Activated CD4-positive, alpha-beta T cell treated with anti-CD3 and anti-CD28 coated beads, Interleukin-2, amount 10 ng/mL, durations not matched to agents 24 days and 14 days (primary cell): ENCODE data around the gene CST3. TPM values are rescaled to one million over a fixed set of nuclear protein-coding genes. Genes with fewer than 3 reads are reported as not detected.

Experiments
- DNase-seq: peaks from one replicate; pipeline ENCODE4 v3.0.0; 2022
- H3K27ac Mint-ChIP-seq: one replicate; pipeline ENCODE4 v1.8.0; 2022; ENCODE audit warnings: mild to moderate bottlenecking, mixed read lengths
- H3K27me3 Mint-ChIP-seq: one replicate; pipeline ENCODE4 v1.8.0; 2022; ENCODE audit warnings: mixed read lengths
- H3K36me3 Mint-ChIP-seq: one replicate; pipeline ENCODE4 v1.8.0; 2022; ENCODE audit warnings: low read depth, mild to moderate bottlenecking, mixed read lengths
- H3K4me1 Mint-ChIP-seq: one replicate; pipeline ENCODE4 v1.8.0; 2021; ENCODE audit warnings: mixed read lengths
- H3K4me3 Mint-ChIP-seq: one replicate; pipeline ENCODE4 v1.8.0; 2022; ENCODE audit warnings: mild to moderate bottlenecking, moderate library complexity, mixed read lengths
- H3K9me3 Mint-ChIP-seq: one replicate; pipeline ENCODE4 v1.8.0; 2021; ENCODE audit warnings: mixed read lengths
- intact Hi-C: fragments of 100-400 bp; cut with micrococcal nuclease; formaldehyde crosslinking; loops from one replicate; pipeline ENCODE4 v1.15.1; 2023
- total RNA-seq: library from RNA; stranded (reverse); gene quantifications from 2 replicates; pipeline ENCODE4 v1.2.3, GENCODE V29; 2022

The CST3 gene
- total RNA-seq, 1 donor from 2014 or later: 0.72 TPM

GRCh38 chr20:23603321-23603720, 34.4 kb downstream of the CST3 start:
- DNase-seq: no peak
- Mint-ChIP-seq H3K4me3 (no peak overlapping the region), H3K4me1 (peaks cover 3% of the 10 kb centered on the region), H3K27me3 (no peaks in the 10 kb centered on the region), H3K9me3 (no peaks in the 10 kb centered on the region), H3K36me3 (no peaks in the 10 kb centered on the region), H3K27ac (no peak overlapping the region)
- intact Hi-C loops: no loop called here

GRCh38 chr20:23602699-23603098, 35.1 kb downstream of the CST3 start:
- Mint-ChIP-seq H3K27ac (no peak overlapping the region), H3K27me3 (no peaks in the 10 kb centered on the region), H3K4me3 (no peak overlapping the region), H3K4me1 (peaks cover 3% of the 10 kb centered on the region), H3K36me3 (no peaks in the 10 kb centered on the region), H3K9me3 (no peaks in the 10 kb centered on the region)
- intact Hi-C loops: no loop called here
- no peak for DNase-seq

DNA sequence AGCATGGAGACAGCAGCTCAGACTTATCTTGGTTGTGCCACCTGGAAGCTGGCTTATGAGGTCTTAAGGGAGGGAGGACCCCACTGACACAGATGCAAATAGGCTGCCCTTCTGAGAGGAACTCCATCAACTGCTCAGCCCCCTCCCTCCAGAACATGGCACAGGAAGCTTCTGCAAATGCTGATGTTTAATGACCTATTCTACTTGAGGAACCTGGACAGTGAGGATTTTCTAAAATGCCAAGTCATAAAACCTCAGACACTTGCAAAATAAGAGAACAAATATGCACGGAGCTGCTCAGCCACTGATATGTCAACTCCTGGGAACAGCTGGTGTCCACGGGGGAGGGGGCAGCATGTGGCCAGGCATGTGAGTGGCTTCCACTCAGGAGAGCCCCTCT, 35.5 kb downstream of the CST3 start:
- intact Hi-C loops: no loop called here
- no peak overlapping the region for H3K4me3 Mint-ChIP-seq
- no peaks in the 10 kb centered on the region for H3K36me3 Mint-ChIP-seq
- H3K9me3 Mint-ChIP-seq: no peaks in the 10 kb centered on the region
- H3K27me3 Mint-ChIP-seq: no peaks in the 10 kb centered on the region
- DNase-seq: no peak
- no peak overlapping the region for H3K27ac Mint-ChIP-seq
- peaks cover 3% of the 10 kb centered on the region for H3K4me1 Mint-ChIP-seq

GRCh38 chr20:23601715-23602114, 36.0 kb downstream of the CST3 start:
- intact Hi-C loops: no loop called here
- no peak overlapping the region for H3K27ac Mint-ChIP-seq
- no peak overlapping the region for H3K4me3 Mint-ChIP-seq

DNA sequence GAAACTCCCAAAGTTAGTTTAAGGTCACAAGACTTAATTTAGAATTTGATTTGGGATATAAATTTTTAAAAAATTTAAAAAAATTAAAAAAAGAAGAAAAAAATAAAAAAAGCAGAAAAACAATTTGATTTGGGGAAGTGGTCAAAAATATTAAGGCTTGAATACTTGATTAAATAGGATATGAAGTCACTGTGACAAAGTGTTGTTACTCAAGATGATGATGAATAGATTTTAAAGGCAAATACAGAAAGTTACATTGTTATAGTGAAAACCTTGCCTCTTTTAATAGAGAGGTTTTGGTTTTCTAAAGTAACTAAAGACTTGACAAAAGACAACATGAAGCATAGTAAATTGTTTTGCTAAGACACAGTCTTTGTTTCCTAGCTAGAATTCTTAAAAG, 39.3 kb downstream of the CST3 start:
- intact Hi-C loops: no loop called here
- H3K4me1 Mint-ChIP-seq: no peaks in the 10 kb centered on the region
- no peaks in the 10 kb centered on the region for H3K36me3 Mint-ChIP-seq
- peaks cover 3% of the 10 kb centered on the region for H3K27me3 Mint-ChIP-seq
- H3K27ac Mint-ChIP-seq: no peak overlapping the region
- no peak overlapping the region for H3K4me3 Mint-ChIP-seq
- no peak for DNase-seq
- H3K9me3 Mint-ChIP-seq: no peaks in the 10 kb centered on the region

More at GRCh38 chr20:23601715-23602114, 36.0 kb downstream of the CST3 start:
- Mint-ChIP-seq H3K27me3 (peaks cover 3% of the 10 kb centered on the region), H3K4me1 (peaks cover 1% of the 10 kb centered on the region), H3K9me3 (no peaks in the 10 kb centered on the region), H3K36me3 (no peaks in the 10 kb centered on the region)
- no peak for DNase-seq

- Mint-ChIP-seq H3K4me1 (no peaks in the 10 kb centered on the region), H3K27ac (no peak overlapping the region), H3K9me3 (no peaks in the 10 kb centered on the region), H3K27me3 (peaks cover 3% of the 10 kb centered on the region), H3K4me3 (no peak overlapping the region), H3K36me3 (no peaks in the 10 kb centered on the region)
- no peak for DNase-seq
- intact Hi-C loops: no loop called here
These were observed 41.0 kb downstream of the CST3 start for GRCh38 chr20:23596579-23597250.

GRCh38 chr20:23595941-23596340, 41.8 kb downstream of the CST3 start:
- Mint-ChIP-seq H3K27ac (no peak overlapping the region), H3K4me3 (no peak overlapping the region), H3K4me1 (no peaks in the 10 kb centered on the region), H3K36me3 (no peaks in the 10 kb centered on the region), H3K27me3 (peaks cover 3% of the 10 kb centered on the region), H3K9me3 (no peaks in the 10 kb centered on the region)
- no peak for DNase-seq
- intact Hi-C loops: no loop called here

GRCh38 chr20:23588434-23589403, 49.0 kb downstream of the CST3 start:
- H3K27ac Mint-ChIP-seq: no peak overlapping the region
- H3K36me3 Mint-ChIP-seq: no peaks in the 10 kb centered on the region
- DNase-seq: no peak
- peaks cover 4% of the 10 kb centered on the region for H3K27me3 Mint-ChIP-seq
- H3K9me3 Mint-ChIP-seq: no peaks in the 10 kb centered on the region
- intact Hi-C loops: no loop called here
- no peaks in the 10 kb centered on the region for H3K4me1 Mint-ChIP-seq
- no peak overlapping the region for H3K4me3 Mint-ChIP-seq

DNA sequence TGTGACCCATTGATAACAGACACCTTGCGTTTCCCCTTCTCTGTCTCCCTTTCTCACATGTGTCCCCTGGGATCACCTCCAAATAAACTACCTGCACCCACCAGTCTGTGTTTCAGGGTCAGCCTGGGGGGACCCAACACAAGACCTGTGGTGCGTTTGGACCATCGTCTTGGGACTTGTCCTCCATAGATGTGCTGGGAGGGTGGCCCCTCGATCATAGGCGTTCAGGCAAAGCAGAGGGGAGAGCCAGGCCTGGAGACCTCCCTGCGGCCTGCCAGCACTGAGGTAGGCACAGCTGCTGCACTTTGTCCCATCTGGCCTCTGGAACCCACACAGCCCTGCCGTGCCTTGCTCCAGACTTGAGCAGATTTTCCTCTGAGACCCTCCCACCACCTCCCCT, 50.1 kb downstream of the CST3 start:
- Mint-ChIP-seq H3K4me3 (no peak overlapping the region), H3K4me1 (no peaks in the 10 kb centered on the region), H3K27ac (no peak overlapping the region), H3K9me3 (no peaks in the 10 kb centered on the region), H3K27me3 (peaks cover 4% of the 10 kb centered on the region), H3K36me3 (no peaks in the 10 kb centered on the region)
- intact Hi-C loops: no loop called here
- no peak for DNase-seq

GRCh38 chr20:23586735-23587525, 50.8 kb downstream of the CST3 start:
- no peak for DNase-seq
- Mint-ChIP-seq H3K27ac (no peak overlapping the region), H3K9me3 (no peaks in the 10 kb centered on the region), H3K4me3 (no peak overlapping the region), H3K27me3 (peaks cover 4% of the 10 kb centered on the region), H3K36me3 (no peaks in the 10 kb centered on the region), H3K4me1 (no peaks in the 10 kb centered on the region)
- intact Hi-C loops: no loop called here

- H3K4me1 Mint-ChIP-seq: no peaks in the 10 kb centered on the region
- intact Hi-C loops: no loop called here
- no peak overlapping the region for H3K4me3 Mint-ChIP-seq
- DNase-seq: no peak
- H3K27ac Mint-ChIP-seq: no peak overlapping the region
- H3K36me3 Mint-ChIP-seq: no peaks in the 10 kb centered on the region
- no peaks in the 10 kb centered on the region for H3K9me3 Mint-ChIP-seq
- H3K27me3 Mint-ChIP-seq: peaks cover 6% of the 10 kb centered on the region
These were observed 51.7 kb downstream of the CST3 start for GRCh38 chr20:23585808-23586734.

- Mint-ChIP-seq H3K27me3 (peaks cover 7% of the 10 kb centered on the region), H3K27ac (no peak overlapping the region), H3K4me3 (no peak overlapping the region), H3K9me3 (no peaks in the 10 kb centered on the region), H3K36me3 (no peaks in the 10 kb centered on the region), H3K4me1 (no peaks in the 10 kb centered on the region)
- no peak for DNase-seq
- intact Hi-C loops: no loop called here
These were observed 52.3 kb downstream of the CST3 start for GRCh38 chr20:23585449-23585807.
